T-helper 2 cell treated with Interferon-gamma antibody and Interleukin-4, amounts not matched to agents 100 ng/mL and 5 ng/mL, for 36 hours (primary cell): Measurements from ENCODE around the gene NPRL2. TPM values are rescaled to one million over a fixed set of nuclear protein-coding genes. Genes with fewer than 3 reads are reported as not detected.

ENCODE experiments used
- intact Hi-C: fragments of 100-400 bp; cut with micrococcal nuclease; formaldehyde crosslinking; loops from one replicate; pipeline ENCODE4 v1.15.1; 2023
- total RNA-seq: library from RNA; stranded (reverse); gene quantifications from 2 replicates; pipeline ENCODE4 v1.2.3, GENCODE V29; 2022

The NPRL2 gene
- total RNA-seq, 1 donor from 2014 or later: 44.4 TPM

GRCh38 chr3:50331364-50331907 is 19.1 kb downstream of the NPRL2 start:
- intact Hi-C loops: no loop called here

- intact Hi-C loops: no loop called here
Measured at GRCh38 chr3:50330330-50330729, 20.2 kb downstream of the NPRL2 start.

GRCh38 chr3:50327943-50328691 is 22.5 kb downstream of the NPRL2 start, which contains the start of gene TUSC2:
TSS of gene TUSC2 (minus strand) at chr3:50328223. CDS start at chr3:50328099, 124 bp downstream.
- intact Hi-C loops: loop anchor here (1.0 kb wide), 2 partner anchors 9 to 29 kb away; partner anchors contain the start of genes HYAL3 and NAA80

- intact Hi-C loops: no loop called here
Measured at GRCh38 chr3:50327129-50327528, 23.4 kb downstream of the NPRL2 start.

GRCh38 chr3:50326182-50326541 is 24.4 kb downstream of the NPRL2 start:
- intact Hi-C loops: no loop called here

- intact Hi-C loops: no loop called here
Measured at GRCh38 chr3:50325497-50326181, 24.9 kb downstream of the NPRL2 start.

GRCh38 chr3:50325113-50325480 is 25.5 kb downstream of the NPRL2 start:
- intact Hi-C loops: no loop called here

GRCh38 chr3:50324351-50325112 is 26.0 kb downstream of the NPRL2 start:
- intact Hi-C loops: loop anchor here (1.0 kb wide), 1 partner anchor 50 kb away; no protein-coding TSS in a partner anchor

GRCh38 chr3:50323614-50324199 is 26.9 kb downstream of the NPRL2 start:
- intact Hi-C loops: loop anchor here (1.0 kb wide), 1 partner anchor 49 kb away; no protein-coding TSS in a partner anchor

- intact Hi-C loops: no loop called here
Measured at GRCh38 chr3:50323092-50323600, 27.4 kb downstream of the NPRL2 start.

- intact Hi-C loops: no loop called here
Measured at GRCh38 chr3:50322386-50323091, 28.0 kb downstream of the NPRL2 start, which contains the start of gene HYAL2. TSS of gene HYAL2 (minus strand) at chr3:50322745. CDS start at chr3:50320489, 2,256 bp downstream.

- intact Hi-C loops: no loop called here
Measured at GRCh38 chr3:50322115-50322385, 28.5 kb downstream of the NPRL2 start.

GRCh38 chr3:50321336-50322114 is 29.1 kb downstream of the NPRL2 start:
- intact Hi-C loops: loop anchor here (1.0 to 2.0 kb wide), 3 partner anchors 15 to 29 kb away; partner anchors contain the start of genes HYAL3, IFRD2 and NAA80

- intact Hi-C loops: loop anchor here (1.0 to 2.0 kb wide), 3 partner anchors 16 to 29 kb away; partner anchors contain the start of genes HYAL3, IFRD2 and NAA80
Measured at GRCh38 chr3:50320853-50321335, 29.7 kb downstream of the NPRL2 start.

GRCh38 chr3:50319894-50320625 is 30.5 kb downstream of the NPRL2 start:
- intact Hi-C loops: loop anchor here (2.0 kb wide), 1 partner anchor 17 kb away; no protein-coding TSS in a partner anchor

- intact Hi-C loops: no loop called here
Measured at GRCh38 chr3:50319181-50319893, 31.2 kb downstream of the NPRL2 start.

GRCh38 chr3:50318615-50319014 is 32.0 kb downstream of the NPRL2 start:
- intact Hi-C loops: no loop called here

GRCh38 chr3:50318163-50318562 is 32.4 kb downstream of the NPRL2 start:
- intact Hi-C loops: no loop called here
